GM12864 (cell line): Measurements from ENCODE around the gene KDM4F.

Experiments used
- DNase-seq: peaks from one replicate; pipeline ENCODE4 v3.0.0-alpha.2; 2011; ENCODE audit warnings: low read depth
- H3K4me3 ChIP-seq: 2 replicates; pipeline ENCODE4 v1.5.1; 2011; ENCODE audit warnings: mild to moderate bottlenecking, low read depth, low read length, control low read depth
- TF ChIP-seq, protein P1 (sequence below): IDR thresholded peaks from 2 replicates; pipeline ENCODE4 v1.5.1; 2011; ENCODE audit warnings: low read depth, mild to moderate bottlenecking, moderate library complexity, low read length, control low read depth, inconsistent platforms; ENCODE audit errors: missing control alignments

Gene KDM4F

DNA sequence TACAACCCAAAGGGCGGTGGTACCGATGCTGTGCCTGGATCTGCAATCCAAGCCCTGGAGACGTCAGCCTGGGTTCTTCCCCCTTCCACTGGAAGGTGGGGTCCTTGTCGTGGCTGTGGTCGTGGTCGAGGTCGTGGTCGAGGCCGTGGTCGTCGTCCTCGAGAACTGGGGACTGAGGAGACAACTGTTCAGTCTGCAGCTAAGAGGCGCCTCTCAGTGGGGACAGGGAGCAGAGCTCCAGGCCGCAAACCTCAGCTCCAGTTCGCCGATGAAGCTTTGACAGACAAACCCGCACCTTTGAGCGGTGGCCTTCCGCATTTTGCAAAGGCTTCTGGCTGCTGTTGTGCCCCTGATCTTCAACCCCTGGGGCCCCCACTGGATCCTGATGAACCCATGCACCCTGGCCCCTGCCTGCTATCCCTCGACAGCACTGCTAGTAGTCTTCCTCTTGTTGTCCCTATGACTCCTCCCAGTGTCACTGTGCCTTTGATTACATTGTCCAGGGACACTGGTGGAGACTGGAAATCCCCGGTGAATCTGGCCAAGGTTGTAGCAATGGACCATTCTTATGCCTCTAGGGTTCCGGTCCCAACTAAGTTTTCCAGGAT, 1.5 kb downstream of the KDM4F start:
- no peak overlapping the region for H3K4me3 ChIP-seq
- DNase-seq: no peak
- TF ChIP-seq, protein P1, sequence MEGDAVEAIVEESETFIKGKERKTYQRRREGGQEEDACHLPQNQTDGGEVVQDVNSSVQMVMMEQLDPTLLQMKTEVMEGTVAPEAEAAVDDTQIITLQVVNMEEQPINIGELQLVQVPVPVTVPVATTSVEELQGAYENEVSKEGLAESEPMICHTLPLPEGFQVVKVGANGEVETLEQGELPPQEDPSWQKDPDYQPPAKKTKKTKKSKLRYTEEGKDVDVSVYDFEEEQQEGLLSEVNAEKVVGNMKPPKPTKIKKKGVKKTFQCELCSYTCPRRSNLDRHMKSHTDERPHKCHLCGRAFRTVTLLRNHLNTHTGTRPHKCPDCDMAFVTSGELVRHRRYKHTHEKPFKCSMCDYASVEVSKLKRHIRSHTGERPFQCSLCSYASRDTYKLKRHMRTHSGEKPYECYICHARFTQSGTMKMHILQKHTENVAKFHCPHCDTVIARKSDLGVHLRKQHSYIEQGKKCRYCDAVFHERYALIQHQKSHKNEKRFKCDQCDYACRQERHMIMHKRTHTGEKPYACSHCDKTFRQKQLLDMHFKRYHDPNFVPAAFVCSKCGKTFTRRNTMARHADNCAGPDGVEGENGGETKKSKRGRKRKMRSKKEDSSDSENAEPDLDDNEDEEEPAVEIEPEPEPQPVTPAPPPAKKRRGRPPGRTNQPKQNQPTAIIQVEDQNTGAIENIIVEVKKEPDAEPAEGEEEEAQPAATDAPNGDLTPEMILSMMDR: no peak

DNA sequence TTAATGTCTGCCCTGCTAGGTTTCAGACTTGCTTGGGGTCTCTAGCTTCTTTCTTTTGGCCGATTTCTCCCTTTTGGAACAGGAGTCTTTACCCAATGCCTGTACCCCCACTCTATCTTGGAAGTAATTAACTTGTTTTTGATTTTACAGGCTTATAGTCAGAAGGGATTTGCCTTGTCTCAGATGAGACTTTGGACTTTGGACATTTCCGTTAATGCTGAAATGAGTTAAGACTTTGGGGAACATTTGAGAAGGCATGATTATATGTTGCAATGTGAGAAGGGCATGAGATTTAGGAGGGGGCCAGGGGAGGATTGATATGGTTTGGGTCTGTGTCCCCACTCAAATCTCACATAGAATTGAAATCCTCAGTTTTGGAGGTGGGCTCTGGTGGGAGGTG, 5.1 kb downstream of the KDM4F start:
- DNase-seq: no peak
- TF ChIP-seq, protein P1: no peak
- no peak overlapping the region for H3K4me3 ChIP-seq

DNA sequence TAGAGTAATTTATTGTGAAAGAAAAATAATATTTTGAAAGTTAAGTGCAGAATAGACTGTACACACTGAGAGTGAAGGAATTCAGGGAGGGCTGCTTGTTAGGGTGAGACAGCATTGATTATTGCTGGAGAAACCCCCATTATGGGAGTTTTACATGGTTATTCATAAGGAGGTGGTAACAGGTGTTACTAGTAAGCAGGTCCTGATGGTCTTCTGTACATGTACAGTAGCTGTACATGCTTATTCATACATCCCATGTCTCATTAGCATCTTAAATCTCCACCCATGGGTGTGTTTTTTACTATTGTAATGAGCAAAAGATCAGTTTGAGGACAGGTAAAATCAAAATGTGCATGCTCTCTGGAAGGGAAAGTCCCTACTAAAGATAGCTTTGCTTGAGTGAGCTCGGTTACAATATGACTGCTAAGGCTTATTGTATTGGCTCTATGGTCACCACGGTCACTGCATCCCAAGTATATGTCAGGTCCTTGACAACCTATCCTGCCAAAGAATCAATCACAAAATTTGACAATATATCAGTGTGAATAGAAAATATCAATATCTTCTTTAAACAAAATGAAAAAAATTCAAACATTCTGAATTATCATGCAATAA, 6.2 kb downstream of the KDM4F start:
- no peak for DNase-seq
- TF ChIP-seq, protein P1: no peak
- H3K4me3 ChIP-seq: no peak overlapping the region

DNA sequence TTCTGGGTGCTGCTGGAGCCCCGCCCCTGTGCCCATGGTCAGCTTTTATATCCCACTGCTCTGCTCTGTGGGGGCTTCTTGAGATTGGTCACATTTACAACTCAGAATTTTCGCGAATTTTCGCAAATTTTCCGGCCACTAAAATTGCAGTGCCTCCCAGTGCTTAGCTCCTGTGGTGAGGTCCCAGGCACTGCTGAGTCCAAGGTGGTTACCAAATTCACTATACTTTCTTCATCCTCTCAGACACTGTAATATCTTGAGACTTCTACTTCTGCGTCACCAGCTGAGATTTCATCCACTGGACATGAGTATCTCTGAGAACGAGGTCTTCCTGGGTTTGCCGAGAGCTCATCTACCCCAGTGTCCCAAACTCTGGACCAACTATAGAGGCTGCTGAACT, 8.7 kb downstream of the KDM4F start:
- TF ChIP-seq, protein P1: no peak
- H3K4me3 ChIP-seq: no peak overlapping the region

DNA sequence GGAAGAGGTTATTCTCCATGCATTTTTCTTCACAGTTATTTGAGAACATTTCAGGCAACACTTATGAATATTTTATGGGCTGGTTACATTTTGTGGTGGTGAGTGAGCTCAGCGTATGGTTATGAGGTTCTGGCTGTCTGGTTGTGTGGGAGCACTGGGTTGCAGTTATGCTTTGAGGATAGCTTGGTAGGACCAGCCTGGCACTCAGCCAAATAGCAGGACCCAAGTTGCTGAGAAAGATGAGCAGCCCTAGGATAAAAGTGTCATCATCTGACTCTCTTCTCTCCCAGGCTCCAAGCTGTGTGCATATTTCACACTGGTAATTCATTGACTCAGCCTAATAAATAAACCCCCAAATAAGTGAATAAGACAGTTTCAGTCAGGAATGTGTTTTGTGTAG, 9.4 kb downstream of the KDM4F start:
- TF ChIP-seq, protein P1: no peak
- no peak for DNase-seq
- no peak overlapping the region for H3K4me3 ChIP-seq

More for the DNA sequence above, 8.7 kb downstream of the KDM4F start:
- no peak for DNase-seq

DNA sequence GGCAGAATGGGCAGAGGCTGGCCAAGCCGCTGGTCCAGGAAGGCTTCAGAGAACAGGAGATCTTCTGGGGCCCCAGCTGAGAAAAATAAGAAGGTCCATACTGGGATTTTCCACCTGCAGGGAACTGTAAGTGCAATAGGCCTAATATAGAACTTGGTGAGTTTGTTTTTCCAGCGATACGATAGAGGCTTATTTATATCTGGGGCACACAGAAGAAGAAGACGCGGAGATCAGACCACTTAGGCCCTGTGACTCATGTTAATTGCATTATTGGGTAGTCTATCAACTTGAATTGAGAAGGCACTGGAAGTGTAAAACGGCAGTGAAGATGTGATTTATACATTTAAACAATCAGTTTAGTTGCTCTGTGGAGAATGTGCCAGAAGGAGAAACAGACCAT, 9.8 kb downstream of the KDM4F start:
- TF ChIP-seq, protein P1: no peak
- DNase-seq: no peak

DNA sequence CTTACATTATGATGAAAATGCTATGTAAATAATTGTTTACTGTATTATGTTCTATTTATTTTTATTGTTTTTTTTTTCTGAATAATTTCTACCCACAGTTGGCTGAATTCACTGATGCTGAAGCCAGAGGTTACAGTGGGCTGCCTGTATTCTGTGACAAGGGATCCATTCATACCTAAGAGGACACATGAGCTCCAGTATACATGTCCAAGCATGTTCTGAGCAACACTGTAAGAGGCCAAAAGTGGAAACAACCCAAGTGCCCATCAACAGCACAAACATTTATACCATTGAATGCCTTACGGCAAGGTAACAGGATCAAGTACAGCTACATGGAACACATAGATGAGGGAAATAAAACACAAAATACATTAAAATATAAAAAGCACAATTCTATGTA, 16.1 kb downstream of the KDM4F start:
- TF ChIP-seq, protein P1: no peak
- no peak for DNase-seq
- H3K4me3 ChIP-seq: no peak overlapping the region

More for the DNA sequence above, 9.8 kb downstream of the KDM4F start:
- H3K4me3 ChIP-seq: no peak overlapping the region
